B cell (primary cell): ENCODE results near the gene SORT1. TPM values are rescaled to one million over a fixed set of nuclear protein-coding genes. Genes with fewer than 3 reads are reported as not detected.

ENCODE experiments used
- ATAC-seq: fragments of 200-7000 bp; cut with Tn5 transposase; one replicate; pipeline ENCODE4 v1.10.0; 2021; ENCODE audit warnings: low read depth, mild to moderate bottlenecking, moderate number of reproducible peaks, moderate library complexity
- CTCF ChIA-PET: fragments of 350-600 bp; sonication (Branson Sonifier 250); formaldehyde crosslinking; loops from one replicate; lab custom pipeline; 2021; ENCODE audit warnings: antibody characterized with exemption, inconsistent platforms; lab: Charles Lee
- POLR2A ChIA-PET: fragments of 350-600 bp; sonication (Branson Sonifier 250); formaldehyde crosslinking; loops from one replicate; lab custom pipeline; 2021; ENCODE audit warnings: antibody characterized with exemption; lab: Charles Lee
- DNase-seq: peaks from one replicate; pipeline ENCODE4 v3.0.0; 2013
- H2AFZ ChIP-seq: 2 replicates; pipeline ENCODE4 v1.6.1; 2012; ENCODE audit warnings: mild to moderate bottlenecking, low read depth, low read length; ENCODE audit not compliant: insufficient read depth, poor library complexity, severe bottlenecking
- H3K27ac ChIP-seq, 2 donors: 1 replicate in 1 of 2; 2 replicates in 1 of 2; pipeline ENCODE4 v1.5.1; 2012 to 2013; ENCODE audit warnings: low read length in 2 of 2, mild to moderate bottlenecking in 2 of 2, moderate library complexity in 1 of 2
- H3K27me3 ChIP-seq, 4 experiments: fragments of 200-600 bp in 1 of 4; sonication (generic) in 1 of 4; replicated peaks in 1 of 4; 1 replicate in 2 of 4; 2 replicates in 2 of 4; pipeline versions ENCODE4 v1.6.1 to v1.7.0; 2013 to 2016; ENCODE audit warnings: low read length in 3 of 4, mild to moderate bottlenecking in 2 of 4, mixed read lengths in 1 of 4, moderate library complexity in 1 of 4; ENCODE audit not compliant: insufficient read depth in 4 of 4, control insufficient read depth in 3 of 4; ENCODE audit errors: control extremely low read depth in 1 of 4
- H3K36me3 ChIP-seq, 2 experiments: replicated peaks in 1 of 2; 1 replicate in 1 of 2; 2 replicates in 1 of 2; pipeline versions ENCODE4 v1.6.1 to v1.7.1; 2013; ENCODE audit warnings: low read length in 1 of 2; ENCODE audit not compliant: insufficient read depth in 2 of 2, control insufficient read depth in 1 of 2; ENCODE audit errors: control extremely low read depth in 1 of 2, extremely low read depth in 1 of 2
- H3K4me1 ChIP-seq, 2 donors: fragments of 200-600 bp in 1 of 2; sonication (generic) in 1 of 2; 1 replicate in 1 of 2; 2 replicates in 1 of 2; pipeline versions ENCODE4 v1.5.1 to v1.6.1; 2013 to 2017; ENCODE audit warnings: low read length in 2 of 2; ENCODE audit not compliant: control insufficient read depth in 2 of 2, insufficient read depth in 2 of 2
- H3K4me2 ChIP-seq: replicated peaks from 2 replicates; pipeline ENCODE3; 2012; ENCODE audit warnings: mild to moderate bottlenecking, low read depth, low read length; ENCODE audit not compliant: poor library complexity, severe bottlenecking
- H3K4me3 ChIP-seq, 5 experiments: fragments of 200-600 bp in 1 of 5; sonication (generic) in 1 of 5; 1 replicate in 3 of 5; 2 replicates in 2 of 5; pipeline versions ENCODE4 v1.5.1 to v1.7.0; 2011 to 2016; ENCODE audit warnings: low read length in 4 of 5, mild to moderate bottlenecking in 4 of 5, low read depth in 2 of 5, control low read depth in 1 of 5, moderate library complexity in 1 of 5; ENCODE audit not compliant: insufficient read depth in 1 of 5; ENCODE audit errors: control extremely low read depth in 1 of 5, extremely low read depth in 1 of 5
- H3K79me2 ChIP-seq: fragments of 200-600 bp; sonication (generic); one replicate; pipeline ENCODE4 v1.6.0; 2016; ENCODE audit warnings: low read length; ENCODE audit not compliant: control insufficient read depth, insufficient read depth
- H3K9ac ChIP-seq: fragments of 200-600 bp; sonication (generic); 2 replicates; pipeline ENCODE4 v1.6.1; 2017; ENCODE audit warnings: mild to moderate bottlenecking, low read length, moderate library complexity
- H3K9me3 ChIP-seq, 3 donors: one replicate each; pipeline versions ENCODE4 v1.6.1 to v1.7.1; 2013; ENCODE audit warnings: low read length in 2 of 3; ENCODE audit not compliant: control insufficient read depth in 2 of 3, insufficient read depth in 1 of 3; ENCODE audit errors: control extremely low read depth in 1 of 3
- H4K20me1 ChIP-seq: 2 replicates; pipeline ENCODE4 v1.6.0; 2012; ENCODE audit warnings: mild to moderate bottlenecking, low read length; ENCODE audit not compliant: insufficient read depth, control insufficient read depth, poor library complexity, severe bottlenecking
- H3K27ac Mint-ChIP-seq: one replicate; pipeline ENCODE4 v1.8.0; 2021; ENCODE audit warnings: mixed read lengths
- H3K27me3 Mint-ChIP-seq: one replicate; pipeline ENCODE4 v1.8.0; 2021; ENCODE audit warnings: mixed read lengths
- H3K4me1 Mint-ChIP-seq: one replicate; pipeline ENCODE4 v1.8.0; 2021; ENCODE audit warnings: mixed read lengths
- H3K4me3 Mint-ChIP-seq: one replicate; pipeline ENCODE4 v1.8.0; 2021; ENCODE audit warnings: mixed read lengths
- H3K9me3 Mint-ChIP-seq: one replicate; pipeline ENCODE4 v1.8.0; 2022; ENCODE audit warnings: mixed read lengths; ENCODE audit not compliant: insufficient read depth
- EZH2 ChIP-seq: IDR thresholded peaks from 2 replicates; pipeline ENCODE4 v1.6.1; 2012; ENCODE audit warnings: borderline replicate concordance, low read depth, mild to moderate bottlenecking, moderate library complexity, low read length; ENCODE audit not compliant: insufficient read depth, poor library complexity, severe bottlenecking
- WGBS: methylation state at CpG from one replicate; pipeline ENCODE4 v1.1.5; 2013; ENCODE audit warnings: missing lambda C conversion rate; ENCODE audit not compliant: insufficient coverage; 5-methylcytosine and 5-hydroxymethylcytosine counted together
- intact Hi-C: fragments of 100-400 bp; cut with micrococcal nuclease; formaldehyde crosslinking; loops from one replicate; pipeline ENCODE4 v1.10.0; 2022
- polyA plus RNA-seq: library from polyadenylated mRNA; depleted of rRNA; stranded (reverse); fragments of >200 nt; gene quantifications from 2 replicates; pipeline ENCODE4 v1.2.3, GENCODE V29; 2012
- total RNA-seq, 2 donors: library from RNA; stranded (reverse); fragments of 120-200 nt in 1 of 2; gene quantifications; 1 replicate in 1 of 2; 2 replicates in 1 of 2; pipeline versions ENCODE4 v1.2.3 to v1.2.4, GENCODE V29; 2013 to 2022
- TF ChIP-seq, protein P1 (sequence below): fragments of 200-600 bp; IDR thresholded peaks from one replicate; pipeline ENCODE4 v1.8.0; 2022; ENCODE audit warnings: antibody characterized with exemption, mild to moderate bottlenecking

Gene SORT1
- total and polyA plus RNA-seq, 2 donors (not counting 1 experiment from before 2014, with no cell fraction given) = 0.13 to 0.25 TPM

DNA sequence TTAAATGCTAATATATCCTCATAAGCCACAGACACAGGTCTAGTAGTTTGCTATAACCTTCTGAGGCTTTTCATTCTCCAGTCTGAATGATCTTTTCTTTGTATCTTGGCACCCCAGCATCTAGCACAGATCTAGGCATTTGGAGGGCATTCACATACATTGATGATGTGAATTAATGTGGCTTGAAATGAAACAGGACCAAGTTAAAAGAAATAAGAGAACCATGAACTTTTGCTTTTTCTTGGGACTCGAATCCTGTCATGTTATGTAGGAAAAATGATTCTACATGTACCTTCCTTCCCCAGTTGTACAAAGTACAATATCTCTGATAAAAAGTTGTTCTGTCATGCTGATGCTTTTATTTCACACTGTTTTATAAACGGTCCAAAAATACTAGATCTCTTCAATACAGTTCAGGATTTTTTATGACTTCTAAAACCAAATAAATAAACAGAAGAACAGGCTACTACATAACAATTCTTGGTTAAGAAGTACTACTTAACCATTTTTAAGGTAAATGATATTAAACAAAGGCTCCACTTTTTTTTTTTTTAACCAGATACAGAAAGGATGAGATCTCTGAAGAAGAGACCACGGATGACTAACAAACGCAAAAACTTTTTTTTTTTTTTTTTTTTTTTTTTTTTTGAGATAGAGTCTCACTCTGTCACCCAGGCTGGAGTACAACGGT is 3.0 kb downstream of the SORT1 start:
- Mint-ChIP-seq H3K27me3 (peaks cover 69% of the 10 kb centered on the region), H3K4me3 (no peak overlapping the region), H3K9me3 (no peaks in the 10 kb centered on the region), H3K4me1 (peaks cover 47% of the 10 kb centered on the region), H3K27ac (no peak overlapping the region)
- H3K27me3 ChIP-seq = peaks cover 0 to 58% (median 49%) of the 10 kb centered on the region in 4 experiments
- no peak overlapping the region for H2AFZ ChIP-seq
- ATAC-seq = no peak
- H3K4me3 ChIP-seq = no peak overlapping the region
- CTCF ChIA-PET = interaction anchor here (9.4 kb wide), 1 partner anchor 115 kb away, joined by 387 read pairs; the partner anchor contains the start of gene PSRC1
- intact Hi-C loops = loop anchor here (5.0 kb wide), 1 partner anchor 282 kb away; the partner anchor contains the start of gene ELAPOR1
- H4K20me1 ChIP-seq = no peaks in the 10 kb centered on the region
- peaks cover 0 to 3% (median 2%) of the 10 kb centered on the region in 3 donors for H3K9me3 ChIP-seq
- POLR2A ChIA-PET = no interaction called here
- H3K9ac ChIP-seq = no peak overlapping the region
- H3K36me3 ChIP-seq = no peaks in the 10 kb centered on the region
- DNase-seq = no peak
- no peak overlapping the region for H3K4me2 ChIP-seq
- no CpG with 5 or more reads among the region's 5 CpGs for WGBS
- H3K4me1 ChIP-seq = peaks cover 38 to 45% of the 10 kb centered on the region in 2 donors
- no peak overlapping the region for H3K27ac ChIP-seq
- no peak for TF ChIP-seq EZH2
- TF ChIP-seq, protein P1, sequence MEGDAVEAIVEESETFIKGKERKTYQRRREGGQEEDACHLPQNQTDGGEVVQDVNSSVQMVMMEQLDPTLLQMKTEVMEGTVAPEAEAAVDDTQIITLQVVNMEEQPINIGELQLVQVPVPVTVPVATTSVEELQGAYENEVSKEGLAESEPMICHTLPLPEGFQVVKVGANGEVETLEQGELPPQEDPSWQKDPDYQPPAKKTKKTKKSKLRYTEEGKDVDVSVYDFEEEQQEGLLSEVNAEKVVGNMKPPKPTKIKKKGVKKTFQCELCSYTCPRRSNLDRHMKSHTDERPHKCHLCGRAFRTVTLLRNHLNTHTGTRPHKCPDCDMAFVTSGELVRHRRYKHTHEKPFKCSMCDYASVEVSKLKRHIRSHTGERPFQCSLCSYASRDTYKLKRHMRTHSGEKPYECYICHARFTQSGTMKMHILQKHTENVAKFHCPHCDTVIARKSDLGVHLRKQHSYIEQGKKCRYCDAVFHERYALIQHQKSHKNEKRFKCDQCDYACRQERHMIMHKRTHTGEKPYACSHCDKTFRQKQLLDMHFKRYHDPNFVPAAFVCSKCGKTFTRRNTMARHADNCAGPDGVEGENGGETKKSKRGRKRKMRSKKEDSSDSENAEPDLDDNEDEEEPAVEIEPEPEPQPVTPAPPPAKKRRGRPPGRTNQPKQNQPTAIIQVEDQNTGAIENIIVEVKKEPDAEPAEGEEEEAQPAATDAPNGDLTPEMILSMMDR = no peak
- H3K79me2 ChIP-seq = no peaks in the 10 kb centered on the region

GRCh38 chr1:109393617-109394233 is 4.0 kb downstream of the SORT1 start:
- H3K4me2 ChIP-seq = no peak overlapping the region
- ChIA-PET CTCF (interaction anchor here (1.2 to 2.2 kb wide), 3 partner anchors 111 to 117 kb away, joined by 3 to 12 read pairs (median 4); partner anchors contain the start of gene PSRC1), POLR2A (no interaction called here)
- Mint-ChIP-seq H3K4me1 (peaks cover 46% of the 10 kb centered on the region), H3K27ac (no peak overlapping the region), H3K9me3 (no peaks in the 10 kb centered on the region), H3K4me3 (no peak overlapping the region), H3K27me3 (peaks cover 77% of the 10 kb centered on the region)
- no peak overlapping the region for H3K27ac ChIP-seq
- H3K9ac ChIP-seq = no peak overlapping the region
- no peak overlapping the region for H2AFZ ChIP-seq
- peaks cover 0 to 5% (median 2%) of the 10 kb centered on the region in 3 donors for H3K9me3 ChIP-seq
- intact Hi-C loops = no loop called here
- H4K20me1 ChIP-seq = no peaks in the 10 kb centered on the region
- H3K4me1 ChIP-seq = peaks cover 38 to 46% of the 10 kb centered on the region in 2 donors
- TF ChIP-seq, protein P1 = no peak
- no peak for TF ChIP-seq EZH2
- H3K4me3 ChIP-seq = no peak overlapping the region
- no peak for ATAC-seq
- H3K79me2 ChIP-seq = no peaks in the 10 kb centered on the region
- no peaks in the 10 kb centered on the region for H3K36me3 ChIP-seq
- peaks cover 0 to 68% (median 58%) of the 10 kb centered on the region in 4 experiments for H3K27me3 ChIP-seq
- DNase-seq = no peak
- no CpG with 5 or more reads among the region's 2 CpGs for WGBS
